Stimulated activated naive CD8-positive, alpha-beta T cell treated with anti-CD3 and anti-CD28 coated beads, Interleukin-15, Interleukin-2, amounts not matched to agents 100 ng/mL and 50 ng/mL, for 24 hours (primary cell): Measurements from ENCODE around the gene SLC7A1.

Experiments
- H3K27ac Mint-ChIP-seq: one replicate; pipeline ENCODE4 v1.8.0; 2021; ENCODE audit warnings: mild to moderate bottlenecking, mixed read lengths
- H3K27me3 Mint-ChIP-seq: one replicate; pipeline ENCODE4 v1.8.0; 2021; ENCODE audit warnings: mixed read lengths
- H3K36me3 Mint-ChIP-seq: one replicate; pipeline ENCODE4 v1.8.0; 2021; ENCODE audit warnings: low read depth, mixed read lengths
- H3K4me1 Mint-ChIP-seq: one replicate; pipeline ENCODE4 v1.8.0; 2021; ENCODE audit warnings: low read depth, mixed read lengths
- H3K4me3 Mint-ChIP-seq: one replicate; pipeline ENCODE4 v1.8.0; 2021; ENCODE audit warnings: mild to moderate bottlenecking, mixed read lengths
- H3K9me3 Mint-ChIP-seq: one replicate; pipeline ENCODE4 v1.8.0; 2021; ENCODE audit warnings: mixed read lengths

SLC7A1 gene

DNA sequence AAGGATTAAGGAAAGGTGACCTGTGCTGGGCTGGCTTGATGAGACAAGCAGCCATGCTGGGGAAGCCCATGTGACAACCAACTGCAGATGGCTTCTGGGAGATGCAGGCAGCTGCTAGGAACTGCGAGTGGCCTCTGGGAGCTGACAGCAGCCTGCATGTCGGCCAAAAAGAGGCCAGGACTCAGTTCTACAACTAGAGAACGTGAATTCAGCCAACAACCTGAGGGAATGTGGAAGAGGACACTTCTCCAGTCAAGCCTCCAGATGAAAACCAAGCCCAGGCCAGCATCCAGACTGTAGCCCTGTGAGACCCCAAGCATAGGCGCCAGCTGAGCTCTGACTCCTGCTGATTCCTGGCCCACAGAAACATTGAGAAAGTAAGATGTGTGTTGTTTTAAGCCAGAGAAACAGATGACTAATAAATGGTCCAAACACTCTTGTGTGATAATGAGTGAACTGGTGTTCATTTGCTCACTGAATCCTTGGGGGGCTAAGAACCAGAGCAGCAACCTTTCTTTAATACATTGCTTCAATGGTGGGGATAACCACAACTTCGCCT is 45.0 kb downstream of the SLC7A1 start:
- Mint-ChIP-seq H3K4me3 (no peak overlapping the region), H3K9me3 (no peaks in the 10 kb centered on the region), H3K36me3 (peaks cover 90% of the 10 kb centered on the region), H3K4me1 (peaks cover 7% of the 10 kb centered on the region), H3K27me3 (no peaks in the 10 kb centered on the region), H3K27ac (no peak overlapping the region)

GRCh38 chr13:29548722-29549121 is 46.8 kb downstream of the SLC7A1 start:
- Mint-ChIP-seq H3K36me3 (peaks cover 87% of the 10 kb centered on the region), H3K4me3 (no peak overlapping the region), H3K9me3 (no peaks in the 10 kb centered on the region), H3K4me1 (peaks cover 19% of the 10 kb centered on the region), H3K27me3 (no peaks in the 10 kb centered on the region), H3K27ac (no peak overlapping the region)

- H3K27ac Mint-ChIP-seq, result no peak overlapping the region
- no peaks in the 10 kb centered on the region for H3K9me3 Mint-ChIP-seq
- H3K36me3 Mint-ChIP-seq, result peaks cover 82% of the 10 kb centered on the region
- H3K4me3 Mint-ChIP-seq, result no peak overlapping the region
- no peaks in the 10 kb centered on the region for H3K27me3 Mint-ChIP-seq
- peaks cover 34% of the 10 kb centered on the region for H3K4me1 Mint-ChIP-seq
Observed at GRCh38 chr13:29547153-29547552, 48.3 kb downstream of the SLC7A1 start.

- Mint-ChIP-seq H3K4me3 (no peak overlapping the region), H3K27me3 (no peaks in the 10 kb centered on the region), H3K27ac (peak overlapping the region; percentile 16), H3K9me3 (no peaks in the 10 kb centered on the region), H3K4me1 (peaks cover 38% of the 10 kb centered on the region), H3K36me3 (peaks cover 77% of the 10 kb centered on the region)
Observed at GRCh38 chr13:29546662-29547061, 48.8 kb downstream of the SLC7A1 start.

DNA sequence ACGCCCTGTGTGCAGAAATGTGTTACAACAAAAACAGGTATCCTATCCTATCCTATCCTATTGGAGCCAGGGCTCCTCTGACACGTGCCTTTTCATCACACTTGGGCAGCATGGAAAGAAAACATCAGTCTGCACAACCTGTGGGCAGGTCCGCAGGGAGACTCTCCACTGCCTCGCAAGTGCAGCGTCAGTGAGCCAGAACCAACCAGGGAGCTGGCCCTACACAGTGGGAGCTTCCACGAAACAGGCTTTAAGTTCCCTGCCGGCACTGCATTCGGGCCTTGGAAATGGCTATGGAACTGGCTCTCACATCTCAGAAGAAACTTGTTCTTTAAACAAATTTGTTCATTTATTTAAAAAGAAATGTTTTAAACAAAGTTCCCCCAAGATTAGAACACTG is 49.5 kb downstream of the SLC7A1 start:
- Mint-ChIP-seq H3K27me3 (no peaks in the 10 kb centered on the region), H3K9me3 (no peaks in the 10 kb centered on the region), H3K4me1 (peaks cover 44% of the 10 kb centered on the region), H3K27ac (no peak overlapping the region), H3K4me3 (no peak overlapping the region), H3K36me3 (peaks cover 77% of the 10 kb centered on the region)

GRCh38 chr13:29543230-29544215 is 52.0 kb downstream of the SLC7A1 start:
- peaks cover 54% of the 10 kb centered on the region for H3K4me1 Mint-ChIP-seq
- peaks cover 69% of the 10 kb centered on the region for H3K36me3 Mint-ChIP-seq
- no peak overlapping the region for H3K4me3 Mint-ChIP-seq
- H3K27ac Mint-ChIP-seq, result peak overlapping the region; percentile 87
- H3K27me3 Mint-ChIP-seq, result no peaks in the 10 kb centered on the region
- H3K9me3 Mint-ChIP-seq, result no peaks in the 10 kb centered on the region

DNA sequence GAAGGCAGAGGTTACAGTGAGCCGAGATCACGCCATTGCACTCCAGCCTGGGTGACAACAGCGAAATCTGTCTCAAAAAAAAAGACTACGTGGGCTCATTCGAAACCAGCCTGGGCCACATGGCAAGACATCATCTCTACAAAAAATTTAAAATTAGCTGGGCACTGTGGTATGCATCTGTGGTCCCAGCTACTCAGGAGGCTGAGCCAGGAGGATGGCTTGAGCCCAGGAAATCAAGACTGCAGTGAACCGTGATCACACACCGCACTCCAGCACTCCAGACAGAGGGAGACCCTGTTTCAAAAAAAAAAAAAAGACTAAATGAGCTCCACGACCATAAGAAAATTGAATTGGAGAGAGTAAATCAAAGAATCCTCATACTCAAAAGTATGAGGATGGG is 53.1 kb downstream of the SLC7A1 start:
- H3K36me3 Mint-ChIP-seq, result peaks cover 67% of the 10 kb centered on the region
- H3K9me3 Mint-ChIP-seq, result no peaks in the 10 kb centered on the region
- no peaks in the 10 kb centered on the region for H3K27me3 Mint-ChIP-seq
- peak overlapping the region; percentile 35 for H3K4me3 Mint-ChIP-seq
- H3K27ac Mint-ChIP-seq, result peak overlapping the region; percentile 15
- H3K4me1 Mint-ChIP-seq, result peaks cover 63% of the 10 kb centered on the region

DNA sequence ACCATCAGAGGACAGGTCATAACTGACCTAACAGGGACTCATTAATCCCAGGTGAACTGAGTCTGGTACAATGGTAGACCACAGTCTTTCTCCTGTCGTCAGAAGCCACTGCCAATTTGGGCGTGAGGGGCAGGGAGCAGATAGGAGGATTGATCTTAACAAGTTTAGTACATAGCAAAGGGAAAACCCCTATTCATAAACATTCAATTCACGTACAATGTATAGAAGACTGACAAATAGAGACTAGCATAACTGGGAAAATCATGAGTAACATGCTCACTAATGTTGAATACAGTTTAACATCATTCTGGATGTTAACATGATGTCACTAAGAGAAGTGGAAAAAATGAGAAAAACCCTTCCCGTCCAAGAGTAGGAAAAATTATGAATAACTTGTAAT is 54.1 kb downstream of the SLC7A1 start:
- Mint-ChIP-seq H3K27me3 (no peaks in the 10 kb centered on the region), H3K27ac (peak overlapping the region; percentile 66), H3K9me3 (no peaks in the 10 kb centered on the region), H3K36me3 (peaks cover 57% of the 10 kb centered on the region), H3K4me1 (peaks cover 58% of the 10 kb centered on the region), H3K4me3 (no peak overlapping the region)

- Mint-ChIP-seq H3K9me3 (no peaks in the 10 kb centered on the region), H3K36me3 (peaks cover 57% of the 10 kb centered on the region), H3K27me3 (no peaks in the 10 kb centered on the region), H3K27ac (peak overlapping the region; percentile 66), H3K4me3 (no peak overlapping the region), H3K4me1 (peaks cover 58% of the 10 kb centered on the region)
Observed at GRCh38 chr13:29540799-29541198, 54.7 kb downstream of the SLC7A1 start.

DNA sequence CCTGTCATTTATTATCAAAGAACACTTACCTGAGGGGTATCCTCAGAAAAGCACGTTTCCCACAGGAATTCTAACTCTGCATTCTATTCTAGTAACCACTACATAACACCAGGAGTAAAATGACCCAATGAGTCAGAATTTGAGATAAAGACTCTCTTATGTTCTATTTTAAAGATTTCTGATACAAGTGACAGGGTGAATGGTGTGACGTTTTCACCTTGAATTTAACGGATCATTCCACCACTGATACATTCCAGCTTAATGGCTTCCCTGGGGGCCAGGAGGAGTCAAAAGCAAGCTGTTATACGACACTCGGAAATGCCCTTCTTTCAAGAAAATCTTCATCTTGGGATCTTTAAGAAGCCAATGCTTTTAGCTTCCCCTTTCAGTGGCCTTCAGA is 55.2 kb downstream of the SLC7A1 start:
- Mint-ChIP-seq H3K4me3 (no peak overlapping the region), H3K27ac (peak overlapping the region; percentile 66), H3K27me3 (no peaks in the 10 kb centered on the region), H3K36me3 (peaks cover 57% of the 10 kb centered on the region), H3K4me1 (peaks cover 58% of the 10 kb centered on the region), H3K9me3 (no peaks in the 10 kb centered on the region)

DNA sequence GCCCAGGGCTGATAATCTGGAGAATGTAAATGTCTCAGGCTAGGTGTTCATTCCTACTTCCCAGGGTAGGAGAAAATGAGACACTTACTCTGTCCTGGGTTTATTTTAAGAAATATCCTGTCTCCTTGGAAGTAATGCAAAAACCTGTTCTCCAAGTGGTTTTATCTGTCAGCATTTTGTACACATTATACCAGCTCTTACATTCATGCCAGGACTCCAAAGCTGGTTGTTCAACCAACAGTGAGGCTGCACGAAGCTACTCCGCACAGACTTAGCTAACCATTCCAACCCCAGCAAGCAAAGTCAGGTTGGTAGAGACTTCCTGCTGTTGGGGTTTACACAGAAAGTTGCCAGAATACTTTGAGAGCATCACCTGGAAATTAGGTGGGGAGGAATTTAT is 55.6 kb downstream of the SLC7A1 start:
- Mint-ChIP-seq H3K27ac (no peak overlapping the region), H3K27me3 (no peaks in the 10 kb centered on the region), H3K36me3 (peaks cover 57% of the 10 kb centered on the region), H3K4me3 (no peak overlapping the region), H3K9me3 (no peaks in the 10 kb centered on the region), H3K4me1 (peaks cover 58% of the 10 kb centered on the region)

DNA sequence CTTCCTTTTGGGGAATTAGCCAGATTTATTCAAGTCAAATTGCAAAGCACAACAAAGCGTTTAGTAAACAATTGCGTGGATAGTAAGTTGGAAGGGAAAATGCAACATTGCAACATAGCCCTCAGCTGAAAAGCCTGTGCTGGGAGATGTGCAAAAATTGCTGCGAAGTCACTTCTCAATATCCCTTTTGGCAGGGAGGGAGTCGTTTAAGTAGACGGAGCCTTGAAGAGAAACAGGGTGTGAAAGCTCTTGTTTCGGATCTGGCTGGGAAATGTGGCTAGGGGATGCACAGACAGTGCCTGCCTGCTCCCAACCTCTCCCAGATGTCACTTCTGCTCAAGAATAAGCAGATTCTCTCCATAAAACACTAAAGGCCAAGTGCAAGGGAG is 56.8 kb downstream of the SLC7A1 start:
- peaks cover 46% of the 10 kb centered on the region for H3K4me1 Mint-ChIP-seq
- H3K4me3 Mint-ChIP-seq, result no peak overlapping the region
- H3K27me3 Mint-ChIP-seq, result no peaks in the 10 kb centered on the region
- H3K9me3 Mint-ChIP-seq, result no peaks in the 10 kb centered on the region
- H3K27ac Mint-ChIP-seq, result no peak overlapping the region
- H3K36me3 Mint-ChIP-seq, result peaks cover 64% of the 10 kb centered on the region

DNA sequence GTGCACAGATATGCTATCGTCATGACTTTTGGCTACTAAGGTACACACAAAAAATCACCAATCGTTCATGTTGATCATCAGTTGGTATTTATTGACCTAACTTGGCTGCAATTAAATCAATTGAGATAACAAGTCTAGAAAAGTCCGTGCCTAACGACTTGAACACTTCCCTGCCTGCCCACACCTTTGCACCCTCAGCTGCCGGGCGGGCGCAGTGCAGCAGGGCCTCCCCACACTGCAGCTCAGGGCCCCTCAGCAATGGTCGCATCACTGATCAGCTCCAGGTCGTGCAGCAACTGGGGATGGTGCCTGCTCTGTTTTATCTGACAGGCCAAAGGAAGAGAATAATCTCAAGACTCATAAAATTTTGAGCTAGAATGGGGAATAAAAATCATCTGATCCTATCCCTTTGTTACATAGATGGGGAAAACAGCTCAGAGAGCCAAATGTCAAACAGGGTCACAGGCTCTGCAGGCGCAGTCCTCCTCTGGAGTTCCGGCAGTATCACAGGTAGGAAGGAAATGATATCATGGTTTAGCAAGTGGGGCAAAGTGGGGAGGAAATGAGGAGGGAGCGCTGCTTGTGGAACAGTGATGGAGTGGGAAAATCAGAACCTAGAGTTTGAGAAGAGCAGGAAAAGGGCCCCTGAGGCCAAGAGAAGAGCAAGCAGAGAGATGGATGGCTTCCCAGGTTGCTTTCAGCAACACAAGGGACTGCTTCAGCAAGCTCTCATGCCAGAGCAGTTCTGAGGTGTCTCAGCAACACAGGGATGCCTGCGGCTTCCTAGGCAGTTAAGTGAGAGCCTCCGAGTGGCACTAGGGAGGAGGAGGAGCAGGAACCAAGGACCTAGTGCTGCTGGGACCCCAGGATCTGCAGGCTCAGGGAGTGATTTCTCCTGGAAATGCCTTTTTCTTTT is 57.5 kb downstream of the SLC7A1 start:
- H3K4me3 Mint-ChIP-seq, result no peak overlapping the region
- peaks cover 39% of the 10 kb centered on the region for H3K4me1 Mint-ChIP-seq
- no peak overlapping the region for H3K27ac Mint-ChIP-seq
- H3K27me3 Mint-ChIP-seq, result no peaks in the 10 kb centered on the region
- peaks cover 63% of the 10 kb centered on the region for H3K36me3 Mint-ChIP-seq
- H3K9me3 Mint-ChIP-seq, result no peaks in the 10 kb centered on the region

DNA sequence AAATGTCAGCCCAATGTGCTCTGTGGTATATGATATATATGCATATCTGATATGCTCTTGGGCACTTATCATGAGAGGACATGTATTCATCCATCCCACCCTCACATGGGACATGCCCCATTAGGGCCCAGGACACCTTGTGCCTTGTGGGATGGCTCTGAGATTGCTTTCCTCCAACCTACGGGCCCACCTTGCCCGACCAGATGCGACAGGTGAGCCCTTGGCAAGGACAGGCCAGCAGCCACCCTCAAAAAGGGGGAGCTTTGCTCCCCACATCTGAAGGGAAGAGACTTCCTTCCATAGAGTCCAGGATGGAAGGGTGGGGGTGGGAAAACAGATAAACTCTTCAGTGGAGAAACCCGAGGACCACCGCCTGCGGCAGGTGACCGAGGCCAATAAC is 58.6 kb downstream of the SLC7A1 start:
- Mint-ChIP-seq H3K9me3 (no peaks in the 10 kb centered on the region), H3K27me3 (no peaks in the 10 kb centered on the region), H3K4me3 (no peak overlapping the region), H3K36me3 (peaks cover 69% of the 10 kb centered on the region), H3K27ac (no peak overlapping the region), H3K4me1 (peaks cover 29% of the 10 kb centered on the region)
